HFFc6 (cell line): Measurements from ENCODE around the gene SACS. TPM values are rescaled to one million over a fixed set of nuclear protein-coding genes. Genes with fewer than 3 reads are reported as not detected.
A peak's percentile ranks its signal among the peaks of the same experiment; 100 is the strongest.

Source experiments
- DNase-seq: peaks from one replicate; pipeline ENCODE4 v3.0.0-alpha.2; 2018
- H3K27ac Mint-ChIP-seq: 2 replicates; pipeline ENCODE4 v1.8.0; 2020; ENCODE audit warnings: mild to moderate bottlenecking, mixed read lengths
- H3K27me3 Mint-ChIP-seq: 2 replicates; pipeline ENCODE4 v1.8.0; 2021; ENCODE audit warnings: mild to moderate bottlenecking, moderate library complexity, mixed read lengths; ENCODE audit not compliant: insufficient read depth
- H3K36me3 Mint-ChIP-seq: 2 replicates; pipeline ENCODE4 v1.8.0; 2021; ENCODE audit warnings: low read depth, mixed read lengths
- H3K4me1 Mint-ChIP-seq: 2 replicates; pipeline ENCODE4 v1.8.0; 2020; ENCODE audit warnings: low read depth, mixed read lengths
- H3K4me3 Mint-ChIP-seq: 2 replicates; pipeline ENCODE4 v1.8.0; 2020; ENCODE audit warnings: mild to moderate bottlenecking, moderate library complexity, mixed read lengths
- H3K9me3 Mint-ChIP-seq: 2 replicates; pipeline ENCODE4 v1.8.0; 2020; ENCODE audit warnings: mild to moderate bottlenecking, mixed read lengths
- total RNA-seq, 6 experiments: library from RNA; stranded (reverse); fragmentation: NEBNext Ultra II Directional; extraction: Animal tissue kit (Norgen Biotek cat#: 25700); gene quantifications; 2 replicates in 1 of 6; 3 replicates in 5 of 6; pipeline ENCODE4 v1.2.3, GENCODE V29; 2021
- TF ChIP-seq, protein P1 (sequence below): fragments of 200-600 bp; sonication (generic); IDR thresholded peaks from 2 replicates; pipeline ENCODE4 v1.5.0; 2021; ENCODE audit warnings: antibody characterized with exemption, mild to moderate bottlenecking

SACS gene
- total RNA-seq, 6 experiments from 2014 or later, result 43.9 to 50.9 (median 47.1) TPM

DNA sequence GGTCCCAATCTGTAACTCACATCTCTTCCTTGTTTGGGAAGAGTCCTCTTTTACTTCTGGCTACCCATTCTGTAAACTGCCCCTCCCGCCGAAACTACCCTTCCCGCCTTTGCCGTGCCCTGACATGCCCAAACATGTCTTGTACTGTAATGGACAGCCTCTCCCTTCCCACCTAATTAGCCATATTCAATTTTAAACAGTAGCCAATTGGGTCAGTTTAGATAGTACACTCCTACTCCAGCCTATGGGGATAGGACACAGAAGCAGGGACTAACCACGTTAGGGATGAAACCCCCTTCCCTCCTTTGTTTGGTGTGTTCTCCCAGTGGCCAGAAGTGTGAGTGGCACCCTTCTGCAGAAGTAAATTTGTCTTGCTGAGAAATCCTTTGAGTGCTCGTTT lies 34.2 kb downstream of the SACS start:
- no peak for DNase-seq
- Mint-ChIP-seq H3K4me1 (0 out of 2 replicates have a peak, but pooled peaks cover 7% of the 10 kb centered on the region), H3K9me3 (peaks cover 14% of the 10 kb centered on the region), H3K27ac (peak overlapping the region; percentile 61), H3K27me3 (no peaks in the 10 kb centered on the region; the same call in 1 of the 2 replicates), H3K36me3 (peaks cover 23% of the 10 kb centered on the region), H3K4me3 (no peak overlapping the region)
- TF ChIP-seq, protein P1, sequence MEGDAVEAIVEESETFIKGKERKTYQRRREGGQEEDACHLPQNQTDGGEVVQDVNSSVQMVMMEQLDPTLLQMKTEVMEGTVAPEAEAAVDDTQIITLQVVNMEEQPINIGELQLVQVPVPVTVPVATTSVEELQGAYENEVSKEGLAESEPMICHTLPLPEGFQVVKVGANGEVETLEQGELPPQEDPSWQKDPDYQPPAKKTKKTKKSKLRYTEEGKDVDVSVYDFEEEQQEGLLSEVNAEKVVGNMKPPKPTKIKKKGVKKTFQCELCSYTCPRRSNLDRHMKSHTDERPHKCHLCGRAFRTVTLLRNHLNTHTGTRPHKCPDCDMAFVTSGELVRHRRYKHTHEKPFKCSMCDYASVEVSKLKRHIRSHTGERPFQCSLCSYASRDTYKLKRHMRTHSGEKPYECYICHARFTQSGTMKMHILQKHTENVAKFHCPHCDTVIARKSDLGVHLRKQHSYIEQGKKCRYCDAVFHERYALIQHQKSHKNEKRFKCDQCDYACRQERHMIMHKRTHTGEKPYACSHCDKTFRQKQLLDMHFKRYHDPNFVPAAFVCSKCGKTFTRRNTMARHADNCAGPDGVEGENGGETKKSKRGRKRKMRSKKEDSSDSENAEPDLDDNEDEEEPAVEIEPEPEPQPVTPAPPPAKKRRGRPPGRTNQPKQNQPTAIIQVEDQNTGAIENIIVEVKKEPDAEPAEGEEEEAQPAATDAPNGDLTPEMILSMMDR, result no peak

DNA sequence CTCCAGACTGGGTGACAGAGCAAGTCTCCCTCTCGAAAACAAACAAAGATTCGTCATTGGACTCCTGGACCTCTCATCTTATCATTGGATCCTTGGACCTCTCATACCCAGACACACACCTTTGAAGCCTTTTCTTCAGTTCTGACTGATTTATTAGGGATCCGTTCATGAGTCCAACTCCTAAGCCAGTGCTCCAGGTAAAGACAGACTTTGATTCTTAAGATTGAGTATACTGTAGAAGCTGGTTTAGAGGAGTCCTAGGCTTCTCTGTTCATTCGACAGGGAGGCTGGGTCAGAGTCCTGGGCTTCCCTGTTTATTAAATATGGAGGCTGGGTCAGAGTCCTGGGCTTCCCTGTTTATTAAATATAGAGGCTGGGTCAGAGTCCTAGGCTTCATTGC lies 38.7 kb downstream of the SACS start:
- H3K4me1 Mint-ChIP-seq, result peaks cover 24% of the 10 kb centered on the region
- H3K9me3 Mint-ChIP-seq, result peaks cover 7% of the 10 kb centered on the region
- peaks cover 15% of the 10 kb centered on the region for H3K36me3 Mint-ChIP-seq
- DNase-seq, result no peak
- no peak overlapping the region for H3K27ac Mint-ChIP-seq
- TF ChIP-seq, protein P1, result no peak
- no peaks in the 10 kb centered on the region; the same call in 1 of the 2 replicates for H3K27me3 Mint-ChIP-seq
- H3K4me3 Mint-ChIP-seq, result no peak overlapping the region

- Mint-ChIP-seq H3K27ac (no peak overlapping the region; the same call in 1 of the 2 replicates), H3K4me3 (no peak overlapping the region), H3K27me3 (no peaks in the 10 kb centered on the region), H3K4me1 (peaks cover 17% of the 10 kb centered on the region), H3K36me3 (0 out of 2 replicates have a peak, but pooled peaks cover 4% of the 10 kb centered on the region), H3K9me3 (no peaks in the 10 kb centered on the region)
- DNase-seq, result no peak
- TF ChIP-seq, protein P1, result no peak
Observed at GRCh38 chr13:23392925-23393645, 40.4 kb downstream of the SACS start.

DNA sequence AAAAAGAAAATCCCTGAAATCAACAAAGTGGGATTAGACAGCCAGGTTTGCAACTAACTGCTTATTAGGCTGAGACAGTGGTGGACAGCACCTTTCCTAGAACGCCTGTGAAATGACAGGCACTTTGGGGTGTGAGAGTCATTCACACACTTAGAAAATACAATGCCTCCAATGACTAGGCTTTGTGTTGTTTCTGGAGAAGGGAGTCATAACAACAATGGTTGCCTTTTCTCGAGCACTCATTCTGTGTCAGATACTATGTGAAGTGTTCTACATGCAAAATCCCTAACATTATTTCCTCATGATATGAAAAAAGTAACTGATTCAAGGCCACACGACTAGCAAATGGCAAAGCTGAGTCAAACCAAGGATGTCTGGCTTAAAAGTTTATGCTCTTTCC lies 41.2 kb downstream of the SACS start:
- Mint-ChIP-seq H3K27me3 (no peaks in the 10 kb centered on the region), H3K36me3 (0 out of 2 replicates have a peak, but pooled peaks cover 8% of the 10 kb centered on the region), H3K9me3 (no peaks in the 10 kb centered on the region), H3K4me3 (no peak overlapping the region), H3K4me1 (peaks cover 23% of the 10 kb centered on the region), H3K27ac (peak overlapping the region; percentile 27)
- no peak for DNase-seq
- TF ChIP-seq, protein P1, result no peak

DNA sequence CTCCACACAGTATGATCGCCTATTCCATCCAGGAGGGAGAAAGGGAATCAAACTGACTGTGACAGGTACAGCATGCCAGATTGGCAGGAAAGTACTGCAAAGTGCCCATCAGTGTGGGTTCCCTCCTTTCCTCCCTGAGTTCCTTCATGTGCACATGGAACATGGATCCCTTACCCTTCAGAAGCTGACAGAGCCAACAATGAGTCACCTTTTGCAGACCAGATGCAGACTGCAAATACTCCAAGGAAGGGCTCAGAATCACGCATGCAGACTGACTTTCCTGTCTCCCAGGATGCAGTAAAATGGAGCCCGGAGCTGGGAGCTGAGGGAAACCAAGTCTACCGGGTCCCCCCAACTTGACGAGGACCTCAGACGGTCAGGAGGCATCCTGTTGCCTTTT lies 41.8 kb downstream of the SACS start:
- TF ChIP-seq, protein P1, result no peak
- no peak for DNase-seq
- H3K27ac Mint-ChIP-seq, result no peak overlapping the region
- H3K4me1 Mint-ChIP-seq, result peaks cover 23% of the 10 kb centered on the region
- H3K36me3 Mint-ChIP-seq, result peaks cover 8% of the 10 kb centered on the region; the same call in 1 of the 2 replicates
- no peak overlapping the region for H3K4me3 Mint-ChIP-seq
- H3K9me3 Mint-ChIP-seq, result no peaks in the 10 kb centered on the region
- H3K27me3 Mint-ChIP-seq, result no peaks in the 10 kb centered on the region
